PFSK-1 (cell line): Measurements from ENCODE around the gene ATXN2.

ENCODE experiments used
- POLR2AphosphoS5 ChIP-seq: IDR thresholded peaks from 2 replicates; pipeline ENCODE4 v1.6.1; 2012; ENCODE audit warnings: low read depth, mild to moderate bottlenecking, control low read depth, low read length, moderate library complexity
- SIN3A ChIP-seq: IDR thresholded peaks from 2 replicates; pipeline ENCODE4 v1.6.1; 2012; ENCODE audit warnings: mild to moderate bottlenecking, low read length, moderate library complexity, borderline replicate concordance; ENCODE audit not compliant: insufficient read depth
- TAF1 ChIP-seq: IDR thresholded peaks from 2 replicates; pipeline ENCODE4 v1.6.1; 2012; ENCODE audit warnings: low read length, control low read depth, borderline replicate concordance; ENCODE audit not compliant: insufficient read depth
- TF ChIP-seq, protein P1 (sequence below), 2 experiments: IDR thresholded peaks; 2 replicates each; pipeline versions ENCODE4 v1.6.1 to v1.8.0; 2011 to 2012; ENCODE audit warnings: low read depth in 2 of 2, low read length in 2 of 2, control low read depth in 1 of 2, inconsistent platforms in 1 of 2, mild to moderate bottlenecking in 1 of 2, moderate library complexity in 1 of 2; ENCODE audit not compliant: insufficient read depth in 1 of 2

GRCh38 chr12:111431772-111432171 lies 167.3 kb downstream of the ATXN2 start:
- TF ChIP-seq TAF1 (no peak), POLR2AphosphoS5 (no peak), SIN3A (no peak)
- TF ChIP-seq, protein P1, sequence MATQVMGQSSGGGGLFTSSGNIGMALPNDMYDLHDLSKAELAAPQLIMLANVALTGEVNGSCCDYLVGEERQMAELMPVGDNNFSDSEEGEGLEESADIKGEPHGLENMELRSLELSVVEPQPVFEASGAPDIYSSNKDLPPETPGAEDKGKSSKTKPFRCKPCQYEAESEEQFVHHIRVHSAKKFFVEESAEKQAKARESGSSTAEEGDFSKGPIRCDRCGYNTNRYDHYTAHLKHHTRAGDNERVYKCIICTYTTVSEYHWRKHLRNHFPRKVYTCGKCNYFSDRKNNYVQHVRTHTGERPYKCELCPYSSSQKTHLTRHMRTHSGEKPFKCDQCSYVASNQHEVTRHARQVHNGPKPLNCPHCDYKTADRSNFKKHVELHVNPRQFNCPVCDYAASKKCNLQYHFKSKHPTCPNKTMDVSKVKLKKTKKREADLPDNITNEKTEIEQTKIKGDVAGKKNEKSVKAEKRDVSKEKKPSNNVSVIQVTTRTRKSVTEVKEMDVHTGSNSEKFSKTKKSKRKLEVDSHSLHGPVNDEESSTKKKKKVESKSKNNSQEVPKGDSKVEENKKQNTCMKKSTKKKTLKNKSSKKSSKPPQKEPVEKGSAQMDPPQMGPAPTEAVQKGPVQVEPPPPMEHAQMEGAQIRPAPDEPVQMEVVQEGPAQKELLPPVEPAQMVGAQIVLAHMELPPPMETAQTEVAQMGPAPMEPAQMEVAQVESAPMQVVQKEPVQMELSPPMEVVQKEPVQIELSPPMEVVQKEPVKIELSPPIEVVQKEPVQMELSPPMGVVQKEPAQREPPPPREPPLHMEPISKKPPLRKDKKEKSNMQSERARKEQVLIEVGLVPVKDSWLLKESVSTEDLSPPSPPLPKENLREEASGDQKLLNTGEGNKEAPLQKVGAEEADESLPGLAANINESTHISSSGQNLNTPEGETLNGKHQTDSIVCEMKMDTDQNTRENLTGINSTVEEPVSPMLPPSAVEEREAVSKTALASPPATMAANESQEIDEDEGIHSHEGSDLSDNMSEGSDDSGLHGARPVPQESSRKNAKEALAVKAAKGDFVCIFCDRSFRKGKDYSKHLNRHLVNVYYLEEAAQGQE (IDR thresholded peaks at IDR 0.05; ENCODE audit: insufficient read depth in 1 of 2, low read depth in 2 of 2, low read length in 2 of 2), result no peak
